Hematopoietic multipotent progenitor cell (in vitro differentiated cells): ENCODE results near the gene IFFO2. TPM values are rescaled to one million over a fixed set of nuclear protein-coding genes. Genes with fewer than 3 reads are reported as not detected.

Source experiments
- DNase-seq, 3 donors: peaks; one replicate each; pipeline ENCODE4 v3.0.0-alpha.2; 2011 to 2015; ENCODE audit warnings: low read depth in 2 of 3, low spot score in 2 of 3
- total RNA-seq: library from RNA; depleted of rRNA; stranded (reverse); fragments of >200 nt; gene quantifications from one replicate; pipeline ENCODE4 v1.2.3, GENCODE V29; 2012

IFFO2 gene
- total RNA-seq, 1 donor: 30.7 TPM

GRCh38 chr1:18972991-18973390, 16.5 kb upstream of the IFFO2 start:
- peak in 1 of 3 donors; percentile 20 for DNase-seq

- DNase-seq: peak in 1 of 3 donors; percentile 76
Observed at GRCh38 chr1:18972531-18972930, 16.1 kb upstream of the IFFO2 start.

- no peak for DNase-seq
Observed at GRCh38 chr1:18970762-18971161, 14.3 kb upstream of the IFFO2 start.

- DNase-seq: no peak
Observed at GRCh38 chr1:18970358-18970757, 13.9 kb upstream of the IFFO2 start.

GRCh38 chr1:18967066-18967690, 10.7 kb upstream of the IFFO2 start:
- DNase-seq: no peak

- no peak for DNase-seq
Observed at GRCh38 chr1:18965206-18966173, 9.0 kb upstream of the IFFO2 start.

- no peak for DNase-seq
Observed at GRCh38 chr1:18963968-18964367, 7.5 kb upstream of the IFFO2 start.

- DNase-seq: no peak
Observed at GRCh38 chr1:18962855-18963737, 6.6 kb upstream of the IFFO2 start.

GRCh38 chr1:18962121-18962721, 5.7 kb upstream of the IFFO2 start:
- no peak for DNase-seq

GRCh38 chr1:18960821-18961220, 4.3 kb upstream of the IFFO2 start:
- no peak for DNase-seq

- DNase-seq: no peak
Observed at GRCh38 chr1:18960409-18960808, 3.9 kb upstream of the IFFO2 start.

- DNase-seq: no peak
Observed at GRCh38 chr1:18959591-18959990, 3.1 kb upstream of the IFFO2 start.

GRCh38 chr1:18957532-18958300, 1.2 kb upstream of the IFFO2 start:
- no peak for DNase-seq

GRCh38 chr1:18957136-18957521, 653 bp upstream of the IFFO2 start:
- DNase-seq: no peak

GRCh38 chr1:18955441-18956192, 859 bp downstream of the IFFO2 start:
- DNase-seq: peak in 1 of 3 donors; percentile 38

GRCh38 chr1:18955131-18955440, 1.4 kb downstream of the IFFO2 start:
- no peak for DNase-seq

- DNase-seq: no peak
Observed at GRCh38 chr1:18954270-18955071, 2.0 kb downstream of the IFFO2 start.

- DNase-seq: no peak
Observed at GRCh38 chr1:18953731-18954231, 2.7 kb downstream of the IFFO2 start.
